CD1c-positive myeloid dendritic cell (primary cell): ENCODE measurements around the gene ZFHX2.
"Not testable (repeated sequence)": the region's sequence is repeated elsewhere in the genome, so short reads cannot be mapped to it uniquely, and the experiment has no call there.

Source experiments
- DNase-seq: peaks from one replicate; pipeline ENCODE4 v3.0.0-alpha.2; 2016; ENCODE audit errors: extremely low spot score

The ZFHX2 gene

GRCh38 chr14:23551266-23552028 is at the start of gene ZFHX2:
TSS of gene ZFHX2 (minus strand) at chr14:23551765. CDS start at chr14:23535325, 16,440 bp downstream.
- DNase-seq = peak; percentile 63

- no peak for DNase-seq
Observed at GRCh38 chr14:23600806-23601205, 49.2 kb upstream of the ZFHX2 start.

GRCh38 chr14:23600322-23600707 is 48.8 kb upstream of the ZFHX2 start:
- no peak for DNase-seq

- not testable (repeated sequence) for DNase-seq
Observed at GRCh38 chr14:23594191-23594590, 42.6 kb upstream of the ZFHX2 start.

GRCh38 chr14:23590198-23590597 is 38.6 kb upstream of the ZFHX2 start:
- DNase-seq = no peak

- DNase-seq = no peak
Observed at GRCh38 chr14:23589606-23590005, 38.0 kb upstream of the ZFHX2 start.

GRCh38 chr14:23588884-23589598 is 37.5 kb upstream of the ZFHX2 start:
- DNase-seq = peak; percentile 89

- not testable (repeated sequence) for DNase-seq
Observed at GRCh38 chr14:23584527-23585203, 33.1 kb upstream of the ZFHX2 start.

GRCh38 chr14:23583761-23584526 is 32.4 kb upstream of the ZFHX2 start:
- DNase-seq = not testable (repeated sequence)

- no peak for DNase-seq
Observed at GRCh38 chr14:23582906-23583760, 31.6 kb upstream of the ZFHX2 start.

GRCh38 chr14:23580948-23581281 is 29.4 kb upstream of the ZFHX2 start:
- no peak for DNase-seq

- DNase-seq = no peak
Observed at GRCh38 chr14:23580152-23580926, 28.8 kb upstream of the ZFHX2 start.

- DNase-seq = no peak
Observed at GRCh38 chr14:23579739-23580138, 28.2 kb upstream of the ZFHX2 start.

GRCh38 chr14:23579311-23579630 is 27.7 kb upstream of the ZFHX2 start:
- DNase-seq = no peak

GRCh38 chr14:23578560-23579310 is 27.2 kb upstream of the ZFHX2 start, which contains the start of gene JPH4:
TSS of gene JPH4 (minus strand) at chr14:23578790. CDS start at chr14:23577453, 1,337 bp downstream.
- no peak for DNase-seq

GRCh38 chr14:23577710-23578392 is 26.3 kb upstream of the ZFHX2 start:
- no peak for DNase-seq

- peak; percentile 15 for DNase-seq
Observed at GRCh38 chr14:23577004-23577681, 25.6 kb upstream of the ZFHX2 start.

- DNase-seq = no peak
Observed at GRCh38 chr14:23573384-23574015, 21.9 kb upstream of the ZFHX2 start.
